ENCODE data around the gene HPS4.

DNA sequence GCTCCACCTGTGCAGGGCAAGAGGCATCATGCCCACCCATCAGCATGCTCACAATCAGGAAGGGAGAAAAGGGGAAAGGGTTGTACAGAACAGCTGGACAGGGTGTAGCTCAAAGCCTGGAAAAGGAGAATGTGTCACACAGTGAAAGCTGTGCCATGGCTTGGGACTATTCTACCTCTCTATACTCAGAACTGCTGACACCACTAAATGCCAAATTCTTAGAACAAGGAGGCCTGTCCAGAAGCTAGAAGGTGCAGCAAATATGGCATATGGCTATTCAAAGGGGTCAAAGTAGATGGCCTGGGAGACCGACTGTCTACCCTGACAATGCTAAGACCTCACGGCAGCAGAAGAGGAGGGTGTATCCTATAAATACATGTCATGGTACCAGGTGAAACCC, 12.8 kb downstream of the HPS4 start:
- TF ChIP-seq, protein P1, sequence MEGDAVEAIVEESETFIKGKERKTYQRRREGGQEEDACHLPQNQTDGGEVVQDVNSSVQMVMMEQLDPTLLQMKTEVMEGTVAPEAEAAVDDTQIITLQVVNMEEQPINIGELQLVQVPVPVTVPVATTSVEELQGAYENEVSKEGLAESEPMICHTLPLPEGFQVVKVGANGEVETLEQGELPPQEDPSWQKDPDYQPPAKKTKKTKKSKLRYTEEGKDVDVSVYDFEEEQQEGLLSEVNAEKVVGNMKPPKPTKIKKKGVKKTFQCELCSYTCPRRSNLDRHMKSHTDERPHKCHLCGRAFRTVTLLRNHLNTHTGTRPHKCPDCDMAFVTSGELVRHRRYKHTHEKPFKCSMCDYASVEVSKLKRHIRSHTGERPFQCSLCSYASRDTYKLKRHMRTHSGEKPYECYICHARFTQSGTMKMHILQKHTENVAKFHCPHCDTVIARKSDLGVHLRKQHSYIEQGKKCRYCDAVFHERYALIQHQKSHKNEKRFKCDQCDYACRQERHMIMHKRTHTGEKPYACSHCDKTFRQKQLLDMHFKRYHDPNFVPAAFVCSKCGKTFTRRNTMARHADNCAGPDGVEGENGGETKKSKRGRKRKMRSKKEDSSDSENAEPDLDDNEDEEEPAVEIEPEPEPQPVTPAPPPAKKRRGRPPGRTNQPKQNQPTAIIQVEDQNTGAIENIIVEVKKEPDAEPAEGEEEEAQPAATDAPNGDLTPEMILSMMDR (IDR thresholded peaks at IDR 0.05), result no peak
- no peak for TF ChIP-seq POLR2A (IDR thresholded peaks at IDR 0.05)

All from Peyer's patch (tissue), 4 donors.